GM21423 (cell line): Measurements from ENCODE around the gene CES3.
A peak's percentile ranks its signal among the peaks of the same experiment; 100 is the strongest.
"Not testable (repeated sequence)": the region's sequence is repeated elsewhere in the genome, so short reads cannot be mapped to it uniquely, and the experiment has no call there.

ENCODE experiments used
- ATAC-seq: cut with Tn5 transposase; IDR thresholded peaks from one replicate; pipeline ENCODE4 v1.9.1; 2021; ENCODE audit warnings: mild to moderate bottlenecking, moderate library complexity; ENCODE audit not compliant: unreplicated experiment

The CES3 gene

GRCh38 chr16:66944971-66945370, 16.1 kb upstream of the CES3 start:
- not testable (repeated sequence) for ATAC-seq

GRCh38 chr16:66945939-66946338, 15.1 kb upstream of the CES3 start:
- ATAC-seq, result no peak

GRCh38 chr16:66946541-66946940, 14.5 kb upstream of the CES3 start:
- ATAC-seq, result no peak

GRCh38 chr16:66946974-66947301, 14.1 kb upstream of the CES3 start:
- ATAC-seq, result no peak

GRCh38 chr16:66947302-66948065, 13.6 kb upstream of the CES3 start:
- ATAC-seq, result peak; percentile 59

- no peak for ATAC-seq
These were observed 12.8 kb upstream of the CES3 start for GRCh38 chr16:66948134-66948836.

- no peak for ATAC-seq
These were observed 12.2 kb upstream of the CES3 start for GRCh38 chr16:66948837-66949225.

GRCh38 chr16:66949472-66949871, 11.6 kb upstream of the CES3 start:
- no peak for ATAC-seq

- ATAC-seq, result no peak
These were observed 10.6 kb upstream of the CES3 start for GRCh38 chr16:66950437-66950836.

- no peak for ATAC-seq
These were observed 9.9 kb upstream of the CES3 start for GRCh38 chr16:66950971-66951790.

GRCh38 chr16:66952430-66953110, 8.5 kb upstream of the CES3 start:
- no peak for ATAC-seq

- ATAC-seq, result no peak
These were observed 7.5 kb upstream of the CES3 start for GRCh38 chr16:66953462-66954096.

GRCh38 chr16:66954097-66954659, 6.9 kb upstream of the CES3 start:
- ATAC-seq, result no peak

- ATAC-seq, result not testable (repeated sequence)
These were observed 5.5 kb upstream of the CES3 start for GRCh38 chr16:66955363-66956153.

- not testable (repeated sequence) for ATAC-seq
These were observed 5.0 kb upstream of the CES3 start for GRCh38 chr16:66956154-66956457.

- no peak for ATAC-seq
These were observed 2.0 kb upstream of the CES3 start for GRCh38 chr16:66958857-66959703.

GRCh38 chr16:66959704-66960161, 1.3 kb upstream of the CES3 start:
- no peak for ATAC-seq

GRCh38 chr16:66960270-66960669, 796 bp upstream of the CES3 start:
- ATAC-seq, result no peak

GRCh38 chr16:66961914-66962313, 848 bp downstream of the CES3 start:
- ATAC-seq, result no peak
